DMS53 treated with DMSO at 0.1 percent for 48 hours (cell line): ENCODE data around the gene ERN1.

Source experiments
- DNase-seq: peaks from one replicate; lab custom pipeline; 2025; ENCODE audit not compliant: unreplicated experiment; lab: John Stamatoyannopoulos, UW

Gene ERN1

GRCh38 chr17:64113006-64113405 lies 16.9 kb downstream of the ERN1 start:
- no peak for DNase-seq

GRCh38 chr17:64111831-64112230 lies 18.1 kb downstream of the ERN1 start:
- no peak for DNase-seq

- DNase-seq: no peak
Measured at GRCh38 chr17:64110379-64111152, 19.4 kb downstream of the ERN1 start.

- DNase-seq: no peak
Measured at GRCh38 chr17:64109400-64109799, 20.5 kb downstream of the ERN1 start.

- peak; percentile 68 for DNase-seq
Measured at GRCh38 chr17:64107500-64108236, 22.3 kb downstream of the ERN1 start.

GRCh38 chr17:64106918-64107317 lies 23.0 kb downstream of the ERN1 start:
- DNase-seq: no peak

GRCh38 chr17:64103391-64104364 lies 26.3 kb downstream of the ERN1 start:
- DNase-seq: no peak

GRCh38 chr17:64102627-64103390 lies 27.1 kb downstream of the ERN1 start:
- no peak for DNase-seq

GRCh38 chr17:64099543-64099942 lies 30.4 kb downstream of the ERN1 start:
- no peak for DNase-seq

- no peak for DNase-seq
Measured at GRCh38 chr17:64097196-64097936, 32.6 kb downstream of the ERN1 start.

- DNase-seq: no peak
Measured at GRCh38 chr17:64096037-64096436, 33.9 kb downstream of the ERN1 start.

- DNase-seq: peak; percentile 89
Measured at GRCh38 chr17:64095144-64095882, 34.6 kb downstream of the ERN1 start.

GRCh38 chr17:64094412-64094811 lies 35.5 kb downstream of the ERN1 start:
- no peak for DNase-seq

- DNase-seq: no peak
Measured at GRCh38 chr17:64092952-64093451, 36.9 kb downstream of the ERN1 start.

GRCh38 chr17:64092113-64092512 lies 37.8 kb downstream of the ERN1 start:
- no peak for DNase-seq

GRCh38 chr17:64091571-64091970 lies 38.4 kb downstream of the ERN1 start:
- DNase-seq: no peak

GRCh38 chr17:64091116-64091515 lies 38.8 kb downstream of the ERN1 start:
- no peak for DNase-seq

- DNase-seq: no peak
Measured at GRCh38 chr17:64090144-64090543, 39.8 kb downstream of the ERN1 start.
